DOHH2 (cell line): ENCODE measurements around the gene IFITM10.
"Not testable (repeated sequence)": the region's sequence is repeated elsewhere in the genome, so short reads cannot be mapped to it uniquely, and the experiment has no call there.

Experiments
- CTCF ChIP-seq: fragments of 200-600 bp; sonication (generic); IDR thresholded peaks from one replicate; pipeline ENCODE4 v1.5.1; 2014; ENCODE audit warnings: antibody characterized with exemption, mild to moderate bottlenecking, low read depth, low read length; ENCODE audit not compliant: poor library complexity, severe bottlenecking
- EZH2phosphoT487 ChIP-seq: fragments of 200-600 bp; sonication (generic); IDR thresholded peaks from 2 replicates; pipeline ENCODE4 v1.6.1; 2017; ENCODE audit warnings: borderline replicate concordance, mild to moderate bottlenecking, antibody characterized with exemption, low read length, moderate library complexity, mixed read lengths

DNA sequence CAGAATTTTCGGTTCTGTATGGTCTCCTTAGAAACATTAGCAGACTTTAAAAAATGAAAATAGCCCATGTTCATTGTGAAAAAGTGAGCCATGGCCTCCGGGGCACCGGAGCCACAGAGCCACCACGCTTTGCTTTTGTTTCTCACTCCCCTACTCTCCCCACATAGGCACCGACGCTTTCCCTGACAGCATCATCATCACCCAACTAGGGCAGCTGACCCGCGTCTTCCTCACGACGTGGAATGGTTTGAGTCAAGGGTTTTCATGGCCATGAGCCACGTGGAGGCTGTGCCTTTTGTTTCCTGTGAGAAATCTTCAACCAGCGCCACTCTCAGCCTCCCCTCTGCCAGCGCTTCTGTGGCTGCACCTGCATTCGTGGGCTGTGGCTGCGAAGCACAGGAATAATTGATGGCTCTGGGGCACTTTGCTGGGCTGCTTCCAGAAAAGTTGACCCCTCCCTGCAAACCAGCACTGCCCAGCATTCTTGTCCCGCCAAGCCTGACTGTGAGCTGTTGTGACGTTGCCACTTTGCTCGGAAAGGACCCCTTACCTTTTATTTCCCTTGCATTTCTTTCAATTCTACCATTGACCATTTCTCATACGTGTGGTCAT is 62.0 kb downstream of the IFITM10 start:
- TF ChIP-seq CTCF, EZH2phosphoT487: not testable (repeated sequence)
